ENCODE results near the gene RBPMS2. TPM values are rescaled to one million over a fixed set of nuclear protein-coding genes. Genes with fewer than 3 reads are reported as not detected.
A peak's percentile ranks its signal among the peaks of the same experiment; 100 is the strongest.

The RBPMS2 gene
- total and polyA plus RNA-seq, 2 donors (not counting 3 experiments of a cell fraction or from before 2014, with no cell fraction given): 2.3 to 7.8 TPM

GRCh38 chr15:64791401-64791800, 16.0 kb upstream of the RBPMS2 start:
- Histone ChIP-seq H3K27me3 (ENCODE audit: control insufficient read depth in 2 of 2, insufficient read depth in 2 of 2, low read length in 2 of 2) (no peaks in the 10 kb centered on the region), H3K27ac (ENCODE audit: insufficient read depth, low read depth, low read length) (no peak overlapping the region), H2AFZ (ENCODE audit: low read depth, low read length) (no peak overlapping the region), H4K20me1 (replicated peaks; ENCODE audit: control insufficient read depth, extremely low read depth, insufficient read depth, low read length) (no peaks in the 10 kb centered on the region), H3K4me1 (ENCODE audit: control insufficient read depth, extremely low read depth, insufficient read depth, low read length) (no peaks in the 10 kb centered on the region), H3K9ac (replicated peaks; ENCODE audit: extremely low read depth, insufficient read depth, low read length) (no peak overlapping the region), H3K9me1 (replicated peaks; ENCODE audit: control insufficient read depth, extremely low read depth, insufficient read depth, low read length) (no peaks in the 10 kb centered on the region), H3K79me2 (ENCODE audit: control insufficient read depth, insufficient read depth, low read length) (no peaks in the 10 kb centered on the region), H3K9me3 (replicated peaks; ENCODE audit: control insufficient read depth, insufficient read depth, low read length) (no peaks in the 10 kb centered on the region), H3K36me3 (ENCODE audit: control insufficient read depth in 2 of 2, extremely low read depth in 1 of 2, insufficient read depth in 2 of 2, low read length in 2 of 2) (no peaks in the 10 kb centered on the region), H3K4me2 (ENCODE audit: insufficient read depth, low read length) (no peak overlapping the region), H3K4me3 (replicated peaks in 1 of 3; ENCODE audit: insufficient read depth in 1 of 3, low read depth in 1 of 3, low read length in 3 of 3) (no peak overlapping the region)
- ChIA-PET POLR2A (interaction anchor here (0.7 kb wide), 1 partner anchor 107 kb away, joined by 4 read pairs; no protein-coding TSS in a partner anchor), CTCF (interaction anchor here (0.6 kb wide), 1 partner anchor 57 kb away, joined by 3 read pairs; no protein-coding TSS in a partner anchor)
- dilution Hi-C loops (cut with MboI; ENCODE audit: extremely low pct_ligation_motif_present, low sequenced_read_pairs): no loop called here
- DNase-seq (ENCODE audit: low read depth, low spot score) (no peak), FAIRE-seq (no peak)
- no TSS peak for BruUV-seq (replicated peaks)
- TF ChIP-seq POLR2A (IDR thresholded peaks at IDR 0.05; ENCODE audit: low read depth, low read length) (no peak), FOS (IDR thresholded peaks at IDR 0.05; ENCODE audit: borderline replicate concordance, insufficient read depth, low read length) (no peak), CTCF (IDR thresholded peaks at IDR 0.05; ENCODE audit: extremely low read depth in 1 of 2, insufficient read depth in 1 of 2, low read depth in 1 of 2, low read length in 2 of 2) (no peak), MAX (IDR thresholded peaks at IDR 0.05; ENCODE audit: insufficient read depth, insufficient read length) (no peak), MYC (IDR thresholded peaks at IDR 0.05; ENCODE audit: low read depth, low read length) (no peak)
- intact Hi-C loops (cut with micrococcal nuclease): no loop called here

GRCh38 chr15:64783796-64784195, 8.4 kb upstream of the RBPMS2 start:
- Histone ChIP-seq H3K4me1 (ENCODE audit: control insufficient read depth, extremely low read depth, insufficient read depth, low read length) (no peaks in the 10 kb centered on the region), H3K79me2 (ENCODE audit: control insufficient read depth, insufficient read depth, low read length) (no peaks in the 10 kb centered on the region), H3K27me3 (ENCODE audit: control insufficient read depth in 2 of 2, insufficient read depth in 2 of 2, low read length in 2 of 2) (peaks cover 0 to 3% of the 10 kb centered on the region in 2 experiments), H3K27ac (ENCODE audit: insufficient read depth, low read depth, low read length) (no peak overlapping the region), H3K9me1 (replicated peaks; ENCODE audit: control insufficient read depth, extremely low read depth, insufficient read depth, low read length) (no peaks in the 10 kb centered on the region), H3K9me3 (replicated peaks; ENCODE audit: control insufficient read depth, insufficient read depth, low read length) (no peaks in the 10 kb centered on the region), H3K4me3 (replicated peaks in 1 of 3; ENCODE audit: insufficient read depth in 1 of 3, low read depth in 1 of 3, low read length in 3 of 3) (no peak overlapping the region), H3K9ac (replicated peaks; ENCODE audit: extremely low read depth, insufficient read depth, low read length) (no peak overlapping the region), H4K20me1 (replicated peaks; ENCODE audit: control insufficient read depth, extremely low read depth, insufficient read depth, low read length) (no peaks in the 10 kb centered on the region), H3K36me3 (ENCODE audit: control insufficient read depth in 2 of 2, extremely low read depth in 1 of 2, insufficient read depth in 2 of 2, low read length in 2 of 2) (no peaks in the 10 kb centered on the region), H3K4me2 (ENCODE audit: insufficient read depth, low read length) (no peak overlapping the region), H2AFZ (ENCODE audit: low read depth, low read length) (no peak overlapping the region)
- no peak for DNase-seq (ENCODE audit: low read depth, low spot score)
- ChIA-PET POLR2A (no interaction called here), CTCF (interaction anchor here (5.4 kb wide), 1 partner anchor 26 kb away, joined by 40 read pairs; no protein-coding TSS in a partner anchor)
- BruUV-seq (replicated peaks): no TSS peak
- FAIRE-seq: peak; percentile 21
- intact Hi-C loops (cut with micrococcal nuclease) (no loop called here), dilution Hi-C loops (cut with MboI; ENCODE audit: extremely low pct_ligation_motif_present, low sequenced_read_pairs) (no loop called here)
- no peak for TF ChIP-seq EZH2 (IDR thresholded peaks at IDR 0.05; ENCODE audit: borderline replicate concordance, low read depth, low read length, severe bottlenecking)
- no peak for TF ChIP-seq POLR2AphosphoS5 (IDR thresholded peaks at IDR 0.05; ENCODE audit: insufficient read depth, low read depth, low read length)
- TF ChIP-seq CTCF (IDR thresholded peaks at IDR 0.05; ENCODE audit: extremely low read depth in 1 of 2, insufficient read depth in 1 of 2, low read depth in 1 of 2, low read length in 2 of 2): no peak
- no peak for TF ChIP-seq GATA2 (IDR thresholded peaks at IDR 0.05; ENCODE audit: insufficient read depth, insufficient read length, low read depth, low read length)
- TF ChIP-seq MAX (IDR thresholded peaks at IDR 0.05; ENCODE audit: insufficient read depth, insufficient read length): no peak
- TF ChIP-seq POLR2A (IDR thresholded peaks at IDR 0.05; ENCODE audit: low read depth, low read length): no peak
- TF ChIP-seq MYC (IDR thresholded peaks at IDR 0.05; ENCODE audit: low read depth, low read length): no peak
- no peak for TF ChIP-seq JUN (IDR thresholded peaks at IDR 0.05; ENCODE audit: borderline replicate concordance, insufficient read depth, insufficient read length, low read depth)

Measured in endothelial cell of umbilical vein (primary cell).